HepG2 (cell line): ENCODE data around the gene ZIC2. TPM values are rescaled to one million over a fixed set of nuclear protein-coding genes. Genes with fewer than 3 reads are reported as not detected.

Source experiments
- ARID5B ChIP-seq: IDR thresholded peaks from 2 replicates; pipeline ENCODE4 v1.4.0; 2020; ENCODE audit warnings: mild to moderate bottlenecking, missing genetic modification reagents
- ATAD3A ChIP-seq: sonication (generic); formaldehyde crosslinking; IDR thresholded peaks from 2 replicates; pipeline ENCODE4 v1.4.0; 2020; ENCODE audit warnings: missing genetic modification reagents
- EHMT2 ChIP-seq: fragments of 200-600 bp; sonication (generic); IDR thresholded peaks from 2 replicates; pipeline ENCODE4 v1.7.0; 2017; ENCODE audit warnings: antibody characterized with exemption, low read depth, low read length, borderline replicate concordance
- GFI1 ChIP-seq: sonication (generic); formaldehyde crosslinking; IDR thresholded peaks from 2 replicates; pipeline ENCODE4 v1.5.0; 2020; ENCODE audit warnings: missing genetic modification reagents, mild to moderate bottlenecking, borderline replicate concordance
- HDAC6 ChIP-seq: fragments of 200-600 bp; sonication (generic); IDR thresholded peaks from 2 replicates; pipeline ENCODE4 v1.7.0; 2017; ENCODE audit warnings: mild to moderate bottlenecking, antibody characterized with exemption, low read length, low read depth
- IKZF1 ChIP-seq: fragments of 450-650 bp; IDR thresholded peaks from 2 replicates; pipeline ENCODE4 v1.7.1; 2016
- KMT2B ChIP-seq: IDR thresholded peaks from 2 replicates; pipeline ENCODE4 v1.6.1; 2016; ENCODE audit warnings: missing genetic modification reagents, missing compliant biosample characterization
- MIER3 ChIP-seq: IDR thresholded peaks from 2 replicates; pipeline ENCODE4 v1.6.1; 2016; ENCODE audit warnings: missing compliant biosample characterization, borderline replicate concordance
- PBX2 ChIP-seq: IDR thresholded peaks from 2 replicates; pipeline ENCODE4 v1.6.1; 2016; ENCODE audit warnings: control low read depth
- POLR2AphosphoS2 ChIP-seq: IDR thresholded peaks from 2 replicates; pipeline ENCODE4 v1.6.1; 2011; ENCODE audit warnings: low read depth, low read length, improper control_type of control experiment
- RBM39 ChIP-seq: fragments of 200-400 bp; formaldehyde crosslinking; IDR thresholded peaks from one replicate; pipeline ENCODE4 v1.6.1; 2018; ENCODE audit warnings: antibody characterized with exemption, mild to moderate bottlenecking, low read depth, low read length; ENCODE audit not compliant: poor library complexity, severe bottlenecking
- REST ChIP-seq, 2 experiments: IDR thresholded peaks; 2 replicates each; pipeline ENCODE4 v1.6.1; 2011 to 2012; ENCODE audit warnings: low read length in 2 of 2, borderline replicate concordance in 1 of 2, low read depth in 1 of 2, mild to moderate bottlenecking in 1 of 2, moderate library complexity in 1 of 2
- SMAD3 ChIP-seq: sonication (generic); formaldehyde crosslinking; IDR thresholded peaks from 2 replicates; pipeline ENCODE4 v1.4.0; 2020; ENCODE audit warnings: missing genetic modification reagents
- SRSF9 ChIP-seq: fragments of 200-400 bp; formaldehyde crosslinking; IDR thresholded peaks from 2 replicates; pipeline ENCODE4 v1.6.1; 2018; ENCODE audit warnings: borderline replicate concordance, mild to moderate bottlenecking, low read depth, low read length; ENCODE audit not compliant: insufficient read depth, poor library complexity, severe bottlenecking
- THYN1 ChIP-seq: sonication (generic); formaldehyde crosslinking; IDR thresholded peaks from 2 replicates; pipeline ENCODE4 v1.8.1; 2023; ENCODE audit warnings: low read depth, mild to moderate bottlenecking, moderate library complexity, missing genetic modification reagents, borderline replicate concordance
- TSC22D2 ChIP-seq: sonication (generic); formaldehyde crosslinking; IDR thresholded peaks from 2 replicates; pipeline ENCODE4 v1.5.1; 2020; ENCODE audit warnings: missing genetic modification reagents, mild to moderate bottlenecking, borderline replicate concordance
- ZNF34 ChIP-seq: sonication (generic); formaldehyde crosslinking; IDR thresholded peaks from 2 replicates; pipeline ENCODE4 v1.4.0; 2020; ENCODE audit warnings: mild to moderate bottlenecking, missing genetic modification reagents, borderline replicate concordance
- ZNF558 ChIP-seq: sonication (generic); formaldehyde crosslinking; IDR thresholded peaks from 2 replicates; pipeline ENCODE4 v1.9.0; 2022; ENCODE audit warnings: mild to moderate bottlenecking, missing genetic modification reagents, borderline replicate concordance
- ZNF576 ChIP-seq: sonication (generic); formaldehyde crosslinking; IDR thresholded peaks from 2 replicates; pipeline ENCODE4 v1.4.0; 2020; ENCODE audit warnings: mild to moderate bottlenecking, missing genetic modification reagents
- ZSCAN22 ChIP-seq: sonication (generic); formaldehyde crosslinking; IDR thresholded peaks from 2 replicates; pipeline ENCODE4 v1.4.0; 2020; ENCODE audit warnings: mild to moderate bottlenecking, missing genetic modification reagents
- polyA plus RNA-seq, 8 experiments: library from polyadenylated mRNA; depleted of rRNA in 3 of 8; stranded (reverse) in 7 of 8; unstranded in 1 of 8; fragments of >200 nt; fragmentation: Illumina TruSeq in 4 of 8; extraction: Trizol in 4 of 8; gene quantifications; 2 replicates each; pipeline versions ENCODE4 v1.2.1 to v1.2.3, GENCODE V29; 2011 to 2016; ENCODE audit warnings: low read depth in 4 of 8, missing spikeins in 1 of 8, mixed read lengths in 1 of 8; ENCODE audit not compliant: insufficient read depth in 1 of 8
- total RNA-seq, 5 experiments: library from RNA; depleted of rRNA; stranded (reverse); fragments of >200 nt; fragmentation: Illumina TruSeq; extraction: Trizol; gene quantifications; 2 replicates each; pipeline ENCODE4 v1.2.3, GENCODE V29; 2016; ENCODE audit warnings: low read depth in 1 of 5

Gene ZIC2
- total and polyA plus RNA-seq, 2 of the 13 experiments (the other 11 are each of a cell fraction or from before 2014, with no cell fraction given), result 0.13 TPM; not detected in 1

- TF ChIP-seq ZNF576 (CRISPR knock-in tag), result no peak
- no peak for TF ChIP-seq REST (IDR thresholded peaks at IDR 0.05; ENCODE audit: borderline replicate concordance in 1 of 2, low read depth in 1 of 2, low read length in 2 of 2)
- TF ChIP-seq ARID5B (CRISPR knock-in tag), result no peak
- TF ChIP-seq MIER3 (CRISPR knock-in tag), result no peak
- no peak for TF ChIP-seq EHMT2
- no peak for TF ChIP-seq POLR2AphosphoS2
- TF ChIP-seq ZSCAN22, result no peak
- no peak for TF ChIP-seq ZNF558 (CRISPR knock-in tag)
- no peak for TF ChIP-seq HDAC6
- TF ChIP-seq ZNF34 (CRISPR knock-in tag), result no peak
- TF ChIP-seq IKZF1, result no peak
- no peak for TF ChIP-seq ATAD3A (CRISPR knock-in tag)
- no peak for TF ChIP-seq THYN1
- TF ChIP-seq PBX2 (CRISPR knock-in tag), result no peak
- TF ChIP-seq SRSF9, result no peak
- TF ChIP-seq GFI1 (CRISPR knock-in tag), result no peak
- no peak for TF ChIP-seq RBM39
- no peak for TF ChIP-seq SMAD3
- no peak for TF ChIP-seq KMT2B (CRISPR knock-in tag)
- TF ChIP-seq TSC22D2 (CRISPR knock-in tag), result no peak
These were observed 1.3 kb upstream of the ZIC2 start (continued) for GRCh38 chr13:99980201-99980823.
